Measurements from ENCODE around the gene PCSK5.
"Not testable (repeated sequence)": the region's sequence is repeated elsewhere in the genome, so short reads cannot be mapped to it uniquely, and the experiment has no call there.

Gene PCSK5

DNA sequence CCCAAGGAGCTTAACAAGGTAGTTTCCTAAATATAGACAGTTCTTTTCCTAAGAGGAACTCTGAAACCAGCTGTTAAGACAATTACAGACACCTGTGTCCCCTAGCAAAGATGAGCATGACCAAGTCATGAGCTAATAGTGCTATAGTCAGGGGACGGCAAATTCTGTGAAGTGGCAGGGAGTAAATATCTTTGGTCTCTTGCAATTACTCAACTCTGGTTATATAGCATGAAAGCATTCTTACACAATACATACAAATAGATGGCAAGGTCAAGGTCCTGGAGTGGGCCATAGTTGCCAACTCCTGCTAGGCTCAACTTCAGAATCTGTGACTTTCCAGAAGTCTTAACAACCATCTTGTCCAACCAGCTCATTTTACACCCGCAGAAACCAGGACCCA, 400.1 kb downstream of the PCSK5 start:
- H3K4me3 Mint-ChIP-seq = no peak overlapping the region
- H3K4me1 Mint-ChIP-seq = no peaks in the 10 kb centered on the region
- DNase-seq (ENCODE audit: low spot score in 2 of 2) (no peak), ATAC-seq (no peak)
- H3K9me3 Mint-ChIP-seq = no peaks in the 10 kb centered on the region
- H3K36me3 Mint-ChIP-seq = no peaks in the 10 kb centered on the region
- no peak overlapping the region for H3K27ac Mint-ChIP-seq

DNA sequence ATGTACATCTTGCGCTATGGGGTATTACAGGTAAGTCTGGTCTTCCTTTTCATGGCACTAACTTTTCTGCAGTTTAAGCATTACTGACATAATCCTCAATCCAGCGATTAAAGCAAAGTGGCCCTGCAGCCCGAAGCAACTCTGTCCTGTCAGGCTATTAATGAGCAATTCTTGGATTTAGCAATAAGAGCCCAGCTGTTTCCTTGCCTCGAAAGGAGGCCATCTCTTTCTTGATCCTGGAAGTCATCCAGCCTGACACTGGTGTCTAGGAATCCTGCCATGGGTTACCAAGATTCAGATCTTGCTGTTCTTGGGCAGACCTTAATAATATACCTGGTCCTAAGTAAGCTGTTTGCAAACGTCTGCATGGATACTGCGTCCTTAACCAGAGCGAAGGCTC, 401.8 kb downstream of the PCSK5 start:
- no peak for ATAC-seq
- Mint-ChIP-seq H3K27ac (no peak overlapping the region), H3K4me1 (no peaks in the 10 kb centered on the region), H3K36me3 (no peaks in the 10 kb centered on the region), H3K4me3 (no peak overlapping the region), H3K9me3 (no peaks in the 10 kb centered on the region)
- DNase-seq (ENCODE audit: low spot score in 2 of 2) = no peak

DNA sequence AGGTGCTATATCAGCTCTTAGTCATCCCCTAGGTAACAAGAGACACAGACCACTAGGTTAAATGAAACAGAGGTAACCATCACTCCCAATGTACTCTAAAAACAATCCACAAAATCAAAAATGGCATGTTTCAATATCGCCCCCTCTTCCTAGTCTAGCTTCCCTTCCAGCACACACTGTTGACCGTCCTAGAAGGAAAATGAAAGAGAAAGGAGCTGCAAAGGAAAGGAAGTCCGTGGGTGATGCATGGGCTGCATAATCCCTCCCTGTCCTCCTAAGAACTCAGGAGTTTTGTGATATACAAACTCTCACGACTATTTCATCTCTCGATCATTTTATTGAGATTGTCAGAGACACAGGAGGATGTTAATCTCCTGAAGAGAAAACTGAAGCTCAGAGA, 402.2 kb downstream of the PCSK5 start:
- no peaks in the 10 kb centered on the region for H3K9me3 Mint-ChIP-seq
- DNase-seq (ENCODE audit: low spot score in 2 of 2) (no peak), ATAC-seq (no peak)
- H3K36me3 Mint-ChIP-seq = no peaks in the 10 kb centered on the region
- H3K4me3 Mint-ChIP-seq = no peak overlapping the region
- H3K27ac Mint-ChIP-seq = no peak overlapping the region
- H3K4me1 Mint-ChIP-seq = peaks cover 4% of the 10 kb centered on the region

DNA sequence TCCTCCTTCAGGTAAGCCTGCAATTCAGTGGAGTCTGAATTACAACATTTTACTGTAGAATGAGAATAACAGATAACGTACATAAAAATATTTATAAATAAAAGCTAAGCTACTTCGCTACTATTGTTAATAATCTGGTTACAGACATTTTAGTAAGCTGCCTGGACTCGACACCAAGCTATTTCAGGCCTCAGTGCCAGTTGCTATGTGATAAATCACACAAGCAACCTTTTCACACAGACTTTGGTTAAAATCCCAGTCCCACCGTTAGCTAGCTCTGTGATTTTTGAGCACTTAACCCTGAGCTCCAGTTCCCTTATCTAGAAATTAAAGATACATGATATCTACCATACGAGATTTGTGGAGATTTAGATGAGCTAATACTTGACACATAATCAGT, 403.8 kb downstream of the PCSK5 start:
- Mint-ChIP-seq H3K4me1 (peaks cover 6% of the 10 kb centered on the region), H3K9me3 (no peaks in the 10 kb centered on the region), H3K36me3 (no peaks in the 10 kb centered on the region), H3K27ac (no peak overlapping the region), H3K4me3 (no peak overlapping the region)
- DNase-seq (ENCODE audit: low spot score in 2 of 2) = no peak
- ATAC-seq = no peak

DNA sequence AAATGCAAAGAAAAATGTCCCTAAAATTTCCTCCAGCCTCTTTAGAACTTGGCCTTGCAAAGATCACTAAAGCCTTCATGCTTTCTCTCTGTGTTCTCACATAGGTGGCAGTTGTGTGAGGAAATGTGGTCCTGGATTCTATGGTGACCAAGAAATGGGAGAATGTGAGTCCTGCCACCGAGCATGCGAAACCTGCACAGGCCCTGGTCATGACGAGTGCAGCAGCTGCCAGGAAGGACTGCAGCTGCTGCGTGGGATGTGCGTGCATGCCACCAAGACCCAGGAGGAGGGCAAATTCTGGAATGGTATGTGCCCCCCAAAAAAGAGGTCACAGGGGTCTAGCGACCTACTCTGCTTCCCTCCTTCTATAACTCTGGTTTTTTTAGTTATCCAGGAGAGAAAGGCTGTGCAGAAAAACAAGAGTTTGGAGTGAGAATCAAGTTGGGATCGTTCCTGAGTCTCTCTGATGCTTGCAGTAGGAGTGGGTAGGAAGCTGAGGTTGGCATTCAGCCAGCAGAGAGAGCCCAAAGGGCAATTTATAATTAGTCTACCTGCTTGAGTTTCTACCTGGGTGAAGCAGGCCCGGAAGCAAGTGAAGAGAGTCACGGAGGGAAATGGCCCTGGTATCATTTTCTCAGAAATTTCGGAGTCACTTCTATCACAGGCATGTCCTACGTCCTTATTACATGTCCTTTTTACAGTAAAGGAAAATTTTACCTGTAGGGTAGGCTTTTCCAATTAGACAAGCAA, 406.3 kb downstream of the PCSK5 start:
- Mint-ChIP-seq H3K27ac (no peak overlapping the region), H3K4me3 (no peak overlapping the region), H3K4me1 (peaks cover 6% of the 10 kb centered on the region), H3K36me3 (no peaks in the 10 kb centered on the region), H3K9me3 (no peaks in the 10 kb centered on the region)
- no peak for DNase-seq (ENCODE audit: low spot score in 2 of 2)
- no peak for ATAC-seq

DNA sequence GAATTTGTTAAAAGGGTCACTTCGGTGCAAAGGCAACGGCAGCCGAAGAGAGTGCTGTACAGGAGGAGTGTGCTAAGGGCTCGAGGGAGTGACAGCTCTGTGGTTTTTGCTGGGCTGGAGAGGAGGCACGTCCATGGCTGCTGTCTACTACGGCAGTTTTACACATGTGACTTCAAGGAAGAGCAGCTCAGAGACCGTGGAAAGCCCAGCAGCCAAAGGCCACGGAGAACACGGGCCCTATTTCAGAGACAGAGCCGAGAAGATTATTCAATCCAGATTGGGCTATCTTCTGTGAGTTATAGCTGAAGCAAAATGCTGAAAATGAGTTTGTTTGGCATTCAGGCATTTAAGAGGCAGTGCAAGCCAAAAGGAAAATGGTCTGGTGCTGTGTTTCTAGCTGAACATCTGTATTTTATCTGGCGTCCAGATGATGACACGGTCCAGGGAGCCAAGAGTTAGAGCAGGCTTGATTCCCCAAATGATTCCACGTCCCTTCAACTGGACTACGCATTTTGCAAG, 407.3 kb downstream of the PCSK5 start:
- Mint-ChIP-seq H3K9me3 (no peaks in the 10 kb centered on the region), H3K4me1 (peaks cover 6% of the 10 kb centered on the region), H3K36me3 (no peaks in the 10 kb centered on the region), H3K4me3 (no peak overlapping the region), H3K27ac (no peak overlapping the region)
- ATAC-seq (peak; percentile 40), DNase-seq (ENCODE audit: low spot score in 2 of 2) (no peak)

DNA sequence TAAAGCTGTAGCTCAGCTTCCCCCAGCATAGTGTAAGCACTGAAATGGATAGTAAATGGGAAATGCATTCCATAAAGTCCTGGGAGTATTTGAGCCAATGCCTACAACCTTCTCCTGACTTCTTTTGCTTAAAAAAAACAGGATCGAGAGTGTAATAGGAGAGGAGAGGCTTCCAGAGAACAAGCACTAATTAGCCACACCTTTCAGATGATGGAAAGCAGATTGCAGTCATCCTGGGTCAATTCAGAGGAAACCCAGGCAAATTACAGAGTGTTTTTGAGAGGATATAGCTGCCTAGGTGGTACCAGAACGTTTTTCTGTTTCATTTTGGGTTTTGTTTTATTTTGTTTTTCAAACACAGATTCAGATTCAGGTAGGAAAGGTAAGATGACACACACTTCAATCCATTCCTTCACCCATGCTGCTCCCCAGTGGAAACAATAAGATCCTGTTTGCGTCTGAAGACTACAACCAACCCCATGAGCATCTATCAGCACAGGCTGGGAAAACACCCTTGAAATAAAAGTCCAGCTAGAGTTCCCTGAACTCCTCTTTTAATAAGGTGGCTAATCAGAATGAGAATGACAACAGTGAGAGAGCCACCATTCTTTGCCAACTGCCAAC, 408.2 kb downstream of the PCSK5 start:
- DNase-seq (ENCODE audit: low spot score in 2 of 2) = no peak
- Mint-ChIP-seq H3K4me3 (no peak overlapping the region), H3K9me3 (no peaks in the 10 kb centered on the region), H3K4me1 (peaks cover 6% of the 10 kb centered on the region), H3K36me3 (no peaks in the 10 kb centered on the region), H3K27ac (no peak overlapping the region)
- no peak for ATAC-seq

DNA sequence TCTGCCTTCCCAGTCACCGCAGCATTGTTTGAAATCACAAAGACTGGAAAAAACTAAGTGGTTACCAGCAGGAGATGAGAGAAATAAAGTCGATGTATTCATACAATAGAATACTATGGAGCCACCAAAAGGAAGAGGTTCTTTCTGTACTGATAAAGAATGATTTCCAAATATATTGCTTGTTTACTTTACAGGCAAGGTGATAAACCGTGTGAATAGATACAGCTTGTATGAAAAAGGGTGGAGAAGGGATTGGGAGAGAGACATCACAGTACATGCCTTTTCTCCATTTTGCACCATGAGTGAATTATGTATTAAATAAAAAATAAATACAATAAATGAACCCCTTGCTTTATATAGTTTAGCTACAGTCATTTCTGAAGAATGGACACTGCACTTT, 412.1 kb downstream of the PCSK5 start:
- peaks cover 3% of the 10 kb centered on the region for H3K4me1 Mint-ChIP-seq
- no peak overlapping the region for H3K4me3 Mint-ChIP-seq
- H3K9me3 Mint-ChIP-seq = no peaks in the 10 kb centered on the region
- H3K36me3 Mint-ChIP-seq = no peaks in the 10 kb centered on the region
- no peak for ATAC-seq
- no peak for DNase-seq (ENCODE audit: low spot score in 2 of 2)
- no peak overlapping the region for H3K27ac Mint-ChIP-seq

DNA sequence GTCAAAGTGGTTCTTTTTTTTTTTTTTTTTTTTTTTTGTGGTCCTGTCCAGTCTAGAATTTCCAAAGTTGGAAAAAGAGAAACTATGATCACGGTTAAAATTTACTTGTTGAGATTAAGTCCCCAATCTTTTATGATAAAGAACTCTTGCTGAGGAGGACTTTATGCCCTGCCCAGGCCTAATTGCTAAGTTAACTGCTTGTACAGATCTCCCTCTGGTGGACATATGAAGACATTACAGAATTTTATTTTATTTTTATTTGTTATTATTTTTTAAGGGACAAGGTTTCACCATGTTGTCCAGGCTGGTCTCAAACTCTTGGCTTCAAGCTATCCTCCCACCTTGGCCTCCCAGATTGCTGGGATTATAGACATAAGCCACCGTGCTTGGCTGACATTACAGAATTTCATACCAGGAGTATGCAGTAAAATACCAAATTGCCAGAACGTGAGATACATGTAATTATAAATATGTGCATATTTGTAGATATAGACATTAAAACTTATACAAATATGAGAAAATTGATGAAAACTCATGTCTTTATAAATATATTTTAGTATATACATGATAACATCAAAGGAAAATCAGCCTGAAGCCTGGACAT, 412.6 kb downstream of the PCSK5 start:
- no peak for ATAC-seq
- no peak overlapping the region for H3K27ac Mint-ChIP-seq
- no peaks in the 10 kb centered on the region for H3K36me3 Mint-ChIP-seq

DNA sequence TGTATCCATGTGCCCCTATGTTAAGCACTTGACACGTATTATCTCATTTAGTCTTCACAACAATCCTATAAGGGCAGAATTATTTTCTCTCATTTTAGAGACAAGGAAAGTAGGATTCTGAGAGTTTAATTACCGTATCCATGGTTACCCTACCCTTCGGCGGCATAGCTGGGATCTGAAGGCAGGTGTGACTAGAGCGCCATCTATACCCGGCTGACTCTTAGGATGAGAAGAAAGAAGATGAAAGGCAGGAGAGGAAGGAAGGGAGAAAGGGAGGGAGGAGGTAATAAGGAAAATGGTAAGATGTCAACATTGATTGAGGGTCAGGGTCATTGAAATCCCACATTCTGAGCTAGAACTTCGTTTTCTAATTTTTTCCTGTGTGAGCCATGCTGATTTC, 416.6 kb downstream of the PCSK5 start:
- not testable (repeated sequence) for ATAC-seq; DNase-seq (ENCODE audit: low spot score in 2 of 2); H3K4me3 Mint-ChIP-seq; H3K36me3 Mint-ChIP-seq; H3K27ac Mint-ChIP-seq; H3K4me1 Mint-ChIP-seq; H3K9me3 Mint-ChIP-seq

More for the DNA sequence above, 412.6 kb downstream of the PCSK5 start:
- DNase-seq (ENCODE audit: low spot score in 2 of 2) = no peak
- Mint-ChIP-seq H3K9me3 (no peaks in the 10 kb centered on the region), H3K4me3 (no peak overlapping the region), H3K4me1 (no peaks in the 10 kb centered on the region)

DNA sequence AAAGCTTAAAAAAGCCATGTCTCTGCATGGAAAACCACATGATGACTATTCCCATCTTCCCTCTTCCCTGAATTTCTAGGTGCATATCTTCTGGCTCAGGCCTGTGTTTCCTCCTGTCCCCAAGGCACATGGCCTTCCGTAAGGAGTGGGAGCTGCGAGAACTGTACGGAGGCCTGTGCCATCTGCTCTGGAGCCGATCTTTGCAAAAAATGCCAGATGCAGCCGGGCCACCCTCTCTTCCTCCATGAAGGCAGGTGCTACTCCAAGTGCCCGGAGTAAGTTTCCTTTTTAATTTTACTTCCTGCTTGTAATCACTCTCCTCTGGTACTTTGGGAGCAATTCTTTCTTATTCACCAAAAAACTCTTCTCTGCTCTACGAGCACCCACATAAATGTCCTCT, 420.1 kb downstream of the PCSK5 start:
- ATAC-seq (no peak), DNase-seq (ENCODE audit: low spot score in 2 of 2) (no peak)
- no peak overlapping the region for H3K27ac Mint-ChIP-seq
- no peaks in the 10 kb centered on the region for H3K4me1 Mint-ChIP-seq
- no peak overlapping the region for H3K4me3 Mint-ChIP-seq
- H3K36me3 Mint-ChIP-seq = no peaks in the 10 kb centered on the region
- no peaks in the 10 kb centered on the region for H3K9me3 Mint-ChIP-seq

DNA sequence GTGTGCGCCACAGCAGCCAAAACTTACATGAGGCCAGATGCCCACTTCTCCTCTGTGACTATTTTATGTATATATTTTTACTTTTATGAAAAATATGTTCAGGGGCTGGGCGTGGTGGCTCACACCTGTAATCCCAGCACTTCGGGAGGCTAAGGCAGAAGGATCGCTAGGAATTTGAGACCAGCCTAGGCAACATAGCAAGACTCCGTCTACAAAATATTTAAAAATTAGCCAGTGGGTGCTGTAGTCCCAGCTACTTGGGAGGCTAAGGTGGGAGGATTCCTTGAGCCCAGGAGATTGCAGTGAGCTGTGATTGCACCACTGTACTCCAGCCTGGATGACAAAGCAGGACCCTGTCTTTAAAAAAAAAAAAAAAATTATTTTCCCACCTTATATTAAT, 420.5 kb downstream of the PCSK5 start:
- no peak overlapping the region for H3K27ac Mint-ChIP-seq
- H3K9me3 Mint-ChIP-seq = no peaks in the 10 kb centered on the region
- no peak for DNase-seq (ENCODE audit: low spot score in 2 of 2)
- no peaks in the 10 kb centered on the region for H3K36me3 Mint-ChIP-seq
- no peak overlapping the region for H3K4me3 Mint-ChIP-seq
- ATAC-seq = no peak
- H3K4me1 Mint-ChIP-seq = no peaks in the 10 kb centered on the region

DNA sequence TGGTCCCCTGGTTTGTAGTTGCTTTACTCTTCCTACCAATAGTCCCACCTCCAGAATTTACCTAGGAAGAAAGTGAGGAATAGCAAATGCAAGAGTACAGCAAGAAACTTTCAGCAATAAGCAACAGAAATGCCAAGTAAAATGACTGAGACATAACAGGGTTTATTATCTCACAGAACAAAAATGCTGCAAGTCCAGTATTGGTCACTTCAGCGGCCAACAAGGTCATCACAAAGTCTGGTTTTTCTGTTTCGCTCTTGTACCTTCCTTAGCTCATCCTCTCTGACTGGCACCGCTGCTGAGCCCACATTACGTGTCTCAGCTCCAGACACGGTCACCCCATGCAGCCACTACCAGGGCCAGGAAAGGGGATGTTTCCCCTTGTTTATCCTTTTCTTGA, 421.1 kb downstream of the PCSK5 start:
- ATAC-seq (no peak), DNase-seq (ENCODE audit: low spot score in 2 of 2) (no peak)
- H3K9me3 Mint-ChIP-seq = no peaks in the 10 kb centered on the region
- no peaks in the 10 kb centered on the region for H3K36me3 Mint-ChIP-seq
- H3K4me3 Mint-ChIP-seq = no peak overlapping the region
- no peak overlapping the region for H3K27ac Mint-ChIP-seq
- H3K4me1 Mint-ChIP-seq = no peaks in the 10 kb centered on the region

DNA sequence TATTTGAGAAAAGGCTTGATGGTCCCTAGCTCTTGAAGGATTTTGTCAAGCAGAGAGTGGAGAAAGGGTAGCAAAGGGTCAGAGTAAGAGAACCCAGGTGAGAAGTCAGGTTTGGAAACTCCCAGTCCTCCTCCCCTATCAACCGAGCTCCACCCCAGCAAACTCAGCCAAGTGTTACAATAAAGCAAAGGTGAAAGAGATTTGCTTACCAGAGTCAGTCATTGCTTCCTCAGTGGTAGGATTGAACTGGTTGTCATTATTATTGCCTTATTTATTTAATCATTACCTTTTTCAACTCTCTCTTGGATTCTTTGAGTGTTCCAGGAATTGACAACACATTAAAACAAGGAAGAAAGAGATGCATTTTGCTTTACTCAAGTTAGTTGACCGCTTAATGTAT, 423.3 kb downstream of the PCSK5 start:
- Mint-ChIP-seq H3K27ac (no peak overlapping the region), H3K36me3 (no peaks in the 10 kb centered on the region), H3K4me1 (no peaks in the 10 kb centered on the region), H3K4me3 (no peak overlapping the region), H3K9me3 (no peaks in the 10 kb centered on the region)
- ATAC-seq (no peak), DNase-seq (ENCODE audit: low spot score in 2 of 2) (no peak)

DNA sequence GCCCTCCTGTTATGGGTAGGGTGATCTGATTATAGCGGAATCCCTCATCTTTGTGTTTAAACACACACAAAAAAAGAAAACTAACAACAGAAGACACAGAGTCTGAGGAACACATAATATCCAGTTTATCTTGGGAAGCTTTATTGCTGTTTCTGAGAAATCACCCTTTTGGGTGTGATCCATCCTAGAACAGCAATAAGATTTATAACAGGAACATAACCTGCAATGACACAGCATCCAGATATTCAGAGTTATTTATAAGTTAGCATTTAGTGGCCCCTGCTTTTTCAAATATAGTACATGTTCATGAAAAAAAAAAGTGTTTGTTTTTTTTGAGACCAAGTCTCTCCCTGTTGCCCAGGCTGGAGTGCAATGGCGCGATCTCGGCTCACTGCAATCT, 423.8 kb downstream of the PCSK5 start:
- ATAC-seq (no peak), DNase-seq (ENCODE audit: low spot score in 2 of 2) (no peak)
- Mint-ChIP-seq H3K4me3 (no peak overlapping the region), H3K36me3 (no peaks in the 10 kb centered on the region), H3K4me1 (no peaks in the 10 kb centered on the region), H3K27ac (no peak overlapping the region), H3K9me3 (no peaks in the 10 kb centered on the region)

DNA sequence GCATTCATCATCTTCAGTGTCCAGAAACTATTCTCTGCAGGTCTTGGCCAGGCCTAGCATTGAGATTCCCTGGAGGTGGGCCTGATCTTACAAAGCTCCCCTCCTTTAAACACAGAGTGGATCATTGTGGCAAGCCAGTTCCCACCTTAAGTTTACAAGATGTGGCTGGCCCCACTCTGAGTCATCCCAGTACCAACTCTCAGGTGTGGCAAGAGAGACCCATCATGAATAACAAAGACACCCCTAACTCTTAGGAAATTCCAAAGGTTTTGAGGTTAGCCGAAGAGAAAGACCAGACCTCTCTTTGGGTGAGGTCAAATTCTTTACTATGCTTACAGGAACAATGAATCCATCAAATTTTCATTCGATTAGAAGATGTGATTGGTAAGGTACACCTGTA, 425.6 kb downstream of the PCSK5 start:
- Mint-ChIP-seq H3K27ac (no peak overlapping the region), H3K4me3 (no peak overlapping the region), H3K4me1 (no peaks in the 10 kb centered on the region), H3K9me3 (no peaks in the 10 kb centered on the region), H3K36me3 (no peaks in the 10 kb centered on the region)
- no peak for ATAC-seq
- DNase-seq (ENCODE audit: low spot score in 2 of 2) = no peak
